GM18870 (cell line): Measurements from ENCODE around the gene MFRP.

Experiments used
- ATAC-seq: cut with Tn5 transposase; IDR thresholded peaks from one replicate; pipeline ENCODE4 v1.9.1; 2021; ENCODE audit warnings: moderate library complexity; ENCODE audit not compliant: unreplicated experiment

The MFRP gene

DNA sequence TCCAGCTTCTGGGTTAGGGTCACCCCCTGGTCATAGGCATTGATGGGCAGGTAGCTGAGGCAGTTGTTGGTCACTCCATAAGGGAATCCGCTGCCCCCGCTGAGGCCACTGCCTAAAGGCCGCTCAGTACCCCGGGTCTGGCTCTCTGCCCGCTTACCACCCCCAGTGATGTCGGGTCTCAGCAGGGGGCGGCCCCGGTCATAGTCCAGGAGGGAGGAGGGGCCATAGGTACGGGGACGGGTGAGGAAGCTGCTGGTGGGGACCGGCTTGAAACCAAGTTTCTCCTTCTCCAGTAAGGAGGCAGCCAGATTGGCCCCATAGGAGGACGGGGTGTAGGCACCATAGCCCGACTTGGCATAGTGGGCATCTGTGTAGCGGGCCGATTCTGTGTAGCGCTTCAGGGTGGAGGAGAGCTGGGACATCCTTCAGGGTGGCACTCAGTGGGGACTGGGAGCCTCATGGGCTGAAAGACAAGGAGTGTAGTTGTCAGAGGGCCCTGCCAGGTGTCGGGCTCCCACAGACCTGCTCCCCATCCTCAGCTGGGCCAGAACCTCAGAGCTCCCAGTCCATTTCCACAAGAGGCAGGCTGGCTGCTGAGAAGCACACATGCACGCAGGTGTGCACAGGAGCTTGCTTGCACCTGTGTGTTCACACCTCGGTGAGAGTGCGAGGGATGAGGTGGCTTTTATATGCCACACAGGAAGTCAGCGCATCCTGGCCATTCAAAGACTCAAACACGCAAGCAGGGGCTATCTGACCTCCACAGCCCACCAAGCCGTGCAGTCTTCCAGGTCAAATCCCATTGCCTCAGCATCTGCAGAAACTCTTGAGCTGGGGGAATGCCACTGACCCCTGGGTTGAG lies 26.8 kb upstream of the MFRP start:
- no peak for ATAC-seq

DNA sequence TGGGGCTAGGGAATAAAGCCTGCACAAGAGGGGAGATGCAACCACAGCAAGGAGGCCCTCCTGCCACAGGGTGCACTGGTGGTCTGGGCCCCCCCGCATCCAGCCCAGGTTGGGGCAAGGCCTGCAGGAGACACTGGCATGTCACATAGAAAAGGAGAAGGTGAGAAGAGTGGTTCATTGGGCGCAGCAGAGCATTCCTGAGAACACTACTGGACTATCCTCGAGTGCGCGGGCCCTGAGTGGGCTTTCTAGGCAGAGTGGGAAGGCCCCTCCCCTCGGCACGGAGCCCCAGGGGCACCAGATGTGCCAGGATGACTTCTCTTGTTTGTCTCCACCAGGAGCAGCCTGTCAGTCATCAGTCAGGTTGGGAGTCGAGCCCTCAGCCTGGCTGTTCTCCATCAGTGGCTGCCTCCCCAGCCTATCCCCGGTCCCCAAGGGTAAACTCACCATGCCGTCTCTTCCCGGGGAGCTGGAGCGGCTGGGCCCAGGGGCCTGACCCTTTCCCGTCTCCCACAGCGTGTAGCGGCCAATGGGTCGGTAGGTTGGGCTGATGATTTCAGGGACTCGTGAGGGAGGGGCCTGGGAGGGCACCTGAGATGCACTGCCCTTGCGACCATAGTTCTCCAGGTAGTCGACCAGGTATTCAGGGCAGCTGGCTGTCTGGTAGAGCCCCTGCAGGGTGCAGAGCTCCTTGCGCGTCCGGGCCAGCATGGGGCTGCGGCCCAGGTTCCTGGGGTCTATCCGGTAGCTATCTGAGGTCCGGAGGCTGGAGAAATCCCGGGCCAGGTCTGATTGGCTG lies 26.0 kb upstream of the MFRP start:
- ATAC-seq = no peak

DNA sequence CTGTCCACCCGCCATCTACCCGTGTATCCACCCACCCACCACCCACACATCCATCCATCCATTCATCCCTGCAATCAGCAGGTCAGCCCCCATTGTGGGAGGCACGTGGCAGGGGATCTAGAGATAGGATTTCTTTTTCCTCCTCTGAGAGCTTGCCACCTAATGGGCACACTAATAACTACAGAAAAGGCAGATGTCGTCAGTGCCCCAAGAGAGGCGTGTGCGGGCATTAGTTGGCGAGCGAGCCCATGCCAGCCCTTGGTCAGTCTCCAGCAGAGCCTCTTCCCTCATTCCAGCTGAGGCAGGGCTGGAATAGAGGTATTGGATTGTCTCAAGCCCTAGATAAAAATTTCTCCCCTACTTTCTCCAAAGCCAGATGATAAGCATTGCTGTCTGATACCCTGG lies 25.3 kb upstream of the MFRP start:
- no peak for ATAC-seq

DNA sequence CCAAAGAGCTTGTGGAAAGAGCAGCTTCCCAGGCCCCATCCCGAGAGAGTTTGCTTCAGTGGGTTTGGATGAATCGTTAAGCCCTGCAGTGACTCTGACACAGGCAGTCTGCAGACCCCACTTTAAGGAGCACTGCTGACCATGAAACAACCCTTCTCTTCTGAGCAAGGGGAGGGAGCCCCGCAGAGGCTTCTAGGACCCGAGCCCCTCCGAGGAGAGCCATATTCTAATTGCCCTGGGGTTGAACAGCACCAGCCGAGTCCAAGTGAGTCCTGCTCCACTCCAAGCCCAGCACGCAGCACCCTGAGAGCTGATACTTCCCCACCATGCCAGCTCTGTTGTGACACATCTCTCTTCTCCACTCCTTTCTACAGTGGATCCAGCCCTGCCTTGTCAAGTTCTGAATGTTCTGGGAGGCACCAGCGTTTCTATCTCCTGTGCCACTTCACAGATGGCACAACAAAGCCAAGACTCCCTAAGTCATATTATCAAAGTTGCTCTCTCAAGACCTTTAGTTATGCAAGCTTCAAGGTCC lies 24.6 kb upstream of the MFRP start:
- no peak for ATAC-seq

DNA sequence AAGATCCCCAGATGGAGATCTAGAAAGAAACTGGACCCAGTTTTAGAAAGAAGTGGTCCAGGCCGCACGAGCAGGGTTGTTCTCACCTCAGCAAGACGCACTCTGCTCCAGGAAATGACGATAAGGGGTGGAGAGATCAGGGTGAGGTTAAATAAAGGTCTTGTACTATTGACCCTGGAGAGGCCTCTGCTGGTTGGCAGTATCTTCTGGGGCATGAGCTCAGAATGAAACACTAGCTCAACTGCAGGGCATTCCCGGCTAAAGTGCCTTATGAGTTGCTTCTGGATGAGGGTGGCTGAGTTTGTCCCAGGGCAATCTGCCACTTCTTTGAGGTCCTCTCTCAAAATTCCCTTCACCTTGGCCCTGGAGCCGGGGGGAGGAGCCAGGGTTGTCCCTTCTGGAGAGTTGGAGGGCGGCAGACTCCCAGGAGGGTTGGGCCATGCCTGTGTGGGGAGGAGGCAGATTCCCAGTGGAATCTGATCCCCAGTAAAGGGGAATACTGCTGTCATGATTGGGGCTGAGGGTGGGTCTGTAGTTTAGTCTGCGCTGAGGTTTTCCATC lies 24.1 kb upstream of the MFRP start:
- no peak for ATAC-seq

DNA sequence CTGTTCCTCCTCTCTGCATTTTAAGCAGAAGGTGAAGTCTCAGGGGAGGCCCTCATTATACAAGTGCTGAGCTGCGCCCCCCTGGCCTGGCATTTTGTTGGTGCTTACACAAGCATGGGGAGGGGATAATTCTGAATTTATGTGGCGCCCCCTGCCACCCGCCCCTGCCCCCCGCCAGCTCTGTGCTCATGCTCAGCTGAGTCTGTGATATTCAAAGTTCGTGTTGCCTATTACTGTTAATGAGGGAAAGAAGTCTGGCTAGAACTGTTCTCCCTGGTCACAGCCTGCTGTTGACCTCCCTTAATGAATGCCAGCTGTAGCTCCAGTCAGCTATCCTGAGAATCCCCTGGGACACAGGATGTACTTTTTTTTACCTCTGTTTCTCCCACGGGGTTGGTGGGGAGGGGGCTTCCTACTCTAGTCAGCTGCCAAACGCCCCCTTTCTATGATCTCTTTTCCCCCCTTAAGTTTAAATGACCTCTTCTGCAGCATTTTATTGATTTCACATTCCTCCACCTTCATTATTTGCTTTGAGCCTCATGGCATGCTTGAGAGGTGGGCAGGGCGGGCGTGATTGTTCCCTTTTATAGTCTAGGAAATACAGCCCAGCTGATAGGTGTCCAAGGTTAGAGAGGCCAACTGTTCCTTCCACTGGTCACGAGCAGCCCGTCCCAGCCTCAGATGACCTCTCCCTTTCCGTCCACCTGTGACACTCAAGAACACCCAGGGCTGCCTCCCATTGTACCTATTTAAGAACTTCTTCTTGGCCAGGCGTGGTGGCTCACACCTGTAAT lies 22.8 kb upstream of the MFRP start:
- no peak for ATAC-seq

GRCh38 chr11:119368121-119369034 lies 21.9 kb upstream of the MFRP start:
- no peak for ATAC-seq

GRCh38 chr11:119367661-119368120 lies 21.2 kb upstream of the MFRP start:
- no peak for ATAC-seq

DNA sequence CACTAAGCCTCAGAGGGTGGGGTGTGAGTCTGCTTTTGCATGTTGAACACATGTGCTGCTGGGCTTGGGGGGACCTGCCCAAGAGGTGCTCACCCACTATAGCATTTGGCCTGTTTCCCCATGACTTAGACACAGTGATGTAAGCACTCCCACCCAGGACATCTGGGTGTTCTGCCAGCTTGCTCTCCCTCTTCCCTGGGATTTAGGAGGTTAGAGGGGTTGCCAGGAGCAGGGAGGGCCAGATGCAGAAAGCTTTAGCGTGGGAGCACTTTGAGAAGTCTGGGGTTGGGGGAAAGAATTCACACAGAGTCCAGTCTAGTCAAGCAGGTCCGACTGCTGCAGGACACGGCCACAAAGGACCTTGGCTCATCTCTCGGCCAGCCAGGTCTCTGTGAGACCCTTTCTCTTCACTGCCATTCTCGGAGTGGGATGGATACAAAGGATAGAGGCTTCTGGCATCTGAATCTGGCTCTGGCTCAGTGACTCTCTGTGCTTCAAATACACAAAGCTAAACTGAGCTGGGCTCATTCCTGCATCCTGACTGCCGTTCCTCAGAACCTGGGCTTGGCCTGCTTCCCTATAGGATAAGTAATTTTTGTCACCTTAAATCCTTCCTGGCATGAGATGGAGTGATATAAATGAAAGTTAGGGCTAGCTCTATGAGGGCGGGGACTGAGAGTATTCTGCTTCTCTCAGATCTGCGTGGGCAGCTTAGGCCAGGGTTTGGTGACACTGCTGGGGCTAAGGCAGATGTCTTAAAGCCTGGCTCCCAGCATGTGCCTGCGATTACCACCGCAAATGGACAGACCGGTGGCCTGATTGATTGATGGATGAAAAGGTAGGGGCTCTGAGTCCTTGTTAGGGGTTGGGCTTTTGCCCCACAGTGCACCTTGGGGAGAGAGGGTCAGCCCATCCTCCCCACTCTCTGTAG lies 20.4 kb upstream of the MFRP start:
- ATAC-seq = no peak

GRCh38 chr11:119365071-119365591 lies 18.6 kb upstream of the MFRP start:
- no peak for ATAC-seq

DNA sequence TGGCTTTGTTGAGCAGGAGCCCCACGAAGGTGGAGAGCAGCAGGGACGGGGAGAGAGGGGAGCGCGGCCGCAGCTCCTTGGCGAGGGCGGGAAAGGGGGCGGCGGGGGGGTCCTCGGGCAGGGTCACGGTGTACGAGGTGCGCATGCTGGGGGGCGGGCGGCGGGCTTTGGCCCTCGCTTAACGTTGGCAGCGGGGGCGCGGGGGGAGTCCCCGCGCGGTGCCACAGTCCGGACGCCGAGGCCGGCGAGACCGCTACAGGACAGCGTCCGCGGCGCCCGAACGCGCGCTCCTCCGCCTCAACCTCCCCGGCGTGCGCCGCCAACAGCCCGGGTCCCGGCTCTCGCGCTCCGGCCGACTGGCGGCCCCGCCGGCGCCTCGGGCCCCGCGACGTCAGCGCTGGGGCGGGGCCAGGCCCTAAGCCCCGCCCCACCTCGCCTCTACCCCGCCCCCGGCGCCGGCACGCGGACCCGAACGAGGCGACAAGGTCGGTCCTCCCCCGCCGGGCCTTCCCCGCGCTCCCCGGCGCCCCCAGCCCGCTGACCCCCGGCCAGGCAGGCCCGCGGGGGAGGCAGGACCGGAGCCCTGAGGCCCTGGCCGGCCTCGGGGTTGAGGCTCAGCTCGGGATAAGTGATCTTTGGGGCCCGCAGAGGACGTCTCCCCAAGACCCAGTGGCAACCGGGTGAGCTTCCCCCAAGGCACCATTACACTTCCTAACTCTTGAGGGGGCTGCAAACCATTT lies 17.5 kb upstream of the MFRP start:
- no peak for ATAC-seq

DNA sequence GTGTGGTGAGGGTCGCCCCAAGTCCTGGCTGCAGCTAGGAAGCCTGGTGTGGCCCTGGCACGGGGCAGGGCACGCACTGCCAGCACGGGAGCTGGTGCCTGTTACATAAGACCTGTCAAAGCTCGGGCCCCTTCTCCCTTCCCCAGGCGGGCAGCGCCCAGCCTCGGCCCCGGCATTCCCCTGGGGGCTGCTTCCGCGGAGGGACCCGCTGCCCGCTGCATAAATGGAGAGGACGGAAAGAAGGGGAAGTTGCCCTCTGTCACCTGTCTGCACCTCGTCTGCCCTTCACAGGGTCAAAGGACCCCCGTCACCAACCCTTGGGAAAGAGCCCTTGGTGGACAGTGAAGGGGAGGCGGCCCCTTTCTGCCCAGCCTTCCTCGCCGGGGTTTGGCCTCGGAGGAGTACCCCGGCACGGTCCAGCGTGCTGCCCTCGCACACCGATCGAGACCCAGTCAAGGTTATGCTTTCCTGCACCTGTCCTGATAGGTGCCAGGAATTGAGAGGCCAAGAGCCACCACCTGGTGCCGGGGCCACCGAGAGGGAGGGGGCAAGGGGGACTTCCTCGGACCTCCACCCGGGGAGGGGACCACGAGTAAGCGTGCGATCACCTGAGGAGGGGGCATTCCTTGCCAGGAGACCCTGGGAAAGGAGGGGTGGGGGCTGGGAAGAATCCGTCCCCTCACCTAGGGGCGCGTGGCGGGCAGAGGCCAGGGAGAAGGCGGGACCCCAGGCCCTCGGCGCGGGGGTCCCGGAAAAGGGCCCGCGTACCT lies 16.8 kb upstream of the MFRP start:
- no peak for ATAC-seq

DNA sequence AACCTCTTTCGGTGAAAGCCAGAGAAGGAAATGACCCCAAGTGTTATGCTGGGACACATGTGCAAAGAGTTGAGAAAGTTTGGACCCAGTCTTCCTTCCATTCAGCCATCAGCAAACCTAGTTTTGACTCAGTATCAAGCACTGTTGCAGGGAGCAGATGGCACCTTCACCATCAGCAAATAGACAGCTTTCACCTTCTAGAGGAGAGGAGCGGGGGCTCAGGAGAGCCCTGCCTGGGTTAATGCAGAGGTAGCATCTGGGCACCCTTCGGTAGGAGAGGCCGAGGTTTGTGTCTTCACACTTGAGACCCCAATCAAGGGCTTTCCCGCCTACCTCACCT lies 16.2 kb upstream of the MFRP start:
- ATAC-seq = no peak

DNA sequence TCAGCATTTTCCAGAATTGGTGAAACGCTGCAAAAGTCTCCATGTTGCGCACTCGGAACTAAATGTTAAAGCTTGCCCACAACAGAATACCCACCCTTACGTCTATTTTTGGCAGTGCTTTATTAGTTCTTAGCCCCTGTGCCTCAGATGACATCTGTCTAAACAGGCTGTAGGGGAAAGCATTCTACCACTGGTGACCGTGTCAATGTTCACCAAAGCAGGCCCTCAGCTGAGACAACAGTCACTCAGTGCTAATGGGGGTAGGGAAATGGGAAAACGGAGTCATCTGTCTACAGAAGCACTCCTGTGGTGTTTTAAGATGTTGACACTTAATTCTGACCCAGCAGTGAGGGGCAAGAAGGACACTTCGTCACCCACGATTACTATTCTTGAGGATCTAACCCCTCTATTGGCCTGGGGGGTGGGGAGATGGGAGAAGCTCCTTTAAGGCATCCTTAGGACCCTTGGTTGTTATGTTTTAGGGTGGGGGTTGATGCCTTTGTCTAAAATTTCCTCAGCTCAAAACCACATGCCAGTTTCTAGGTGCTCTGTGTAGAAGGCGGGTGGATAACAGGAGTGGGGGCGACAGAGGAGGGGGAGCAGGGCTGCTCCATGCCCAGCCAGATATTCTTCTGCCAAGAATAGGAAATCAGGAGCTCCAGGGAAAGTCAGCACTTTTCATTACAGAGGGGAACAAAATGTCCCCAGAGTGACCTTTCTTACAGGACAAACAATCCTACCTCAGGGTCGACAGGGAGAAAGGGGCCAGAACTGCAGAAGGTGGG lies 15.6 kb upstream of the MFRP start:
- no peak for ATAC-seq

- ATAC-seq = no peak
Observed at GRCh38 chr11:119361056-119361787, 14.7 kb upstream of the MFRP start.
